Activated CD4-positive, alpha-beta T cell treated with anti-CD3 and anti-CD28 coated beads for 4 hours (primary cell): ENCODE results near the gene SETD6.
"Not testable (repeated sequence)": the region's sequence is repeated elsewhere in the genome, so short reads cannot be mapped to it uniquely, and the experiment has no call there.

Experiments
- DNase-seq, 2 donors: peaks; one replicate each; pipeline ENCODE4 v3.0.0-alpha.2; 2020

SETD6 gene

GRCh38 chr16:58515125-58515870, at the start of gene SETD6:
Gene SETD6, plus strand, starts transcription at chr16:58515517. Its CDS starts 21 bp downstream, at chr16:58515538.
- DNase-seq = peak; percentile 63 to 70

GRCh38 chr16:58465817-58466216, 49.5 kb upstream of the SETD6 start:
- DNase-seq = no peak

- no peak for DNase-seq
Observed at GRCh38 chr16:58466396-58466795, 48.9 kb upstream of the SETD6 start.

GRCh38 chr16:58467905-58468304, 47.4 kb upstream of the SETD6 start:
- no peak for DNase-seq

DNA sequence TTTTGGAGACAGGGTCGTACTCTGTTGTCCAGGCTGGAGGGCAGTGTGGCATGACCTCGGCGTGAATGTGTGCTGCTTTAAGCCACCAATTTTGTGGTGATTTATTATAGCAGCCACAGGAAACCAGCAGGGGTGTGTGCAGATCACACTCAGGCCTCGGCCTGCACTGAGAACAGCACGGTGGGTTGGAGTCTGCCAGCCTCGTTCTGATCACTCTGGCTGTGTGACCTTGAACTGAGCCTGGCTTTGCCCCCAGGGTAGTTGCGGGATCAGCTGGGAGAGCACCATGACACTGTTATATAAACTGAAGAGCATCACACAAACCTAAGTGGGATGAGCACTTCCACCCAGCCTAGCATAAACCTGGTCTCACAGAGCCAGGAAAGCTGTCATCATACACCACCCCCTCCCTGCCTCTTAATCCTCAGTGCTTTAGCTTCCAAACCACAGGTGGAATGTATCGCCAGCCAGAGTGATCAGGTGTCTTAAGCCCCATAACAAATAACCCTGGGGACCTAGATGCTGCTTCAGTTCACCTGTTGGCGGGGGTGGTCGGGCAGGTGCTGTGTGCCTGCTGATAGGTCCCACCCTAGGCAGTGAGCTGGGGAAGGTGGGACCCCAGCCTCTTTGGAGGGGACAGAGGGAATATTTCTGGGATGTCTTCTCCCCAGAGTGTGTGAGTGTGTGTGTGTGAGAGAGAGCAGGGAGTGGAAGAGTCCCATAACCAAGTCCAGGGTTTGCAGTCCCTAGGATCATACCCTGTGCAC, 43.9 kb upstream of the SETD6 start:
- no peak for DNase-seq

- no peak for DNase-seq
Observed at GRCh38 chr16:58472266-58472665, 43.1 kb upstream of the SETD6 start.

GRCh38 chr16:58472827-58473226, 42.5 kb upstream of the SETD6 start:
- no peak for DNase-seq

GRCh38 chr16:58474296-58474695, 41.0 kb upstream of the SETD6 start:
- no peak for DNase-seq

DNA sequence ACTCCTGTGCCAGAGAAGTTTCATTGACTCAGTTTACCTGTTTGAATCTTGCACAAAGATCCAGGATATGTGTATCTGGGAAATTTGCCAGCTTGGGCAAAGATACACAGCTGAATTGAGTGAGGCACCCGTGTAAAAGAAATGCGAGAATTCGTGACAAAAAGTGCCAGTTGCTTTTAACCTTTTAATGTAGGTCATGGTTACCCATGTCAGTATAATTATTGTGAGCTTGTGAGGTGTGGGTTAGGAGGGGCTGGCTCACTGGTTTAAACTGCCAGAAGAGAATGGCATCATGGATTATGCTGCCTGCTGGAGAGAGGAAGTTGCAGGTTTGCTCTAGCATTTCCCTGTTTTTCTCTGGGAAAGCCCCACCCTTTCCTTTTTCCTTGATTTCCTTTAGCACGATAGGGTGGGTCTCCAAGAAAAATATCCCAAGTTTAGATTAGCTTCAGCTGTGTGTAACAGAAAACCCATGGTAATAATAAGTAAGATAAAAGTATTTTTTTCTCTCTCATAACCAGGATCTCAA, 40.2 kb upstream of the SETD6 start:
- DNase-seq = no peak

DNA sequence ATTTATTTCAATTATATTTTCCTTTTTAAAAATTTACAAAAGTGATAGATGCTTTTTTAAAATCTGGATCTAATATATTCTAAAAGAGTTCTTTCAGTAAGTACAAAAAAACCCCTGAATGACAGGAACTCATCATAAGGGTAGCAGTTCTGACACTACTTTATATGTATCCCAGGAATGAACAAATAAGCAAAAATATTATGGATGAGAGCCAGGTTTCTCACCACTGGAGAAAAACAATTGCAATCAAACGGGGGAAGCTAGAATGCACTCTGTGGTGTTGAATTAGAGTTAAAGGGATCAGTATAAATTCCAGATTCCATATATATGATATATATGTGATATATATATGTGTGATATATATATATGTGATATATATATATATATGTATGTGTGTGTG, 38.5 kb upstream of the SETD6 start:
- no peak for DNase-seq

GRCh38 chr16:58478427-58478826, 36.9 kb upstream of the SETD6 start:
- no peak for DNase-seq

GRCh38 chr16:58481226-58481869, 34.0 kb upstream of the SETD6 start:
- DNase-seq = no peak

DNA sequence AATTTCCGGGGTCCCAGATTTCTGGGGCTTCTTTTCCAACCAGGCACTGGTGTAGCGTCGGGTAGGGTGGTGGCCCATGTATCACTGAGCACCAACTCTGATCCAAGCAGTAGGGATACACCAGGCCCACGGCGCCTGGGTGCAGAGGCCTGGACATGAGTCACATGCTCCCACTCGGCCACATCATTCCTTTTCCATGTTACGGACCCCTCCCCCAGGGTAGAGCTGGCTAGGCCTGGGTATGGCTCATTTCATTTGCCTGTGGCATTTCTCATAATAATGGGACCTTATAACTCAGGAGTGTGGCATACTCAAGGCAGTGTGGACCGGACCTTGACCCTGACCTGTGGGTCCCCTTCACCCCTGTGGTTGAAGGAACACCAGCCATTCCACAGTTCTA, 33.4 kb upstream of the SETD6 start:
- DNase-seq = no peak

DNA sequence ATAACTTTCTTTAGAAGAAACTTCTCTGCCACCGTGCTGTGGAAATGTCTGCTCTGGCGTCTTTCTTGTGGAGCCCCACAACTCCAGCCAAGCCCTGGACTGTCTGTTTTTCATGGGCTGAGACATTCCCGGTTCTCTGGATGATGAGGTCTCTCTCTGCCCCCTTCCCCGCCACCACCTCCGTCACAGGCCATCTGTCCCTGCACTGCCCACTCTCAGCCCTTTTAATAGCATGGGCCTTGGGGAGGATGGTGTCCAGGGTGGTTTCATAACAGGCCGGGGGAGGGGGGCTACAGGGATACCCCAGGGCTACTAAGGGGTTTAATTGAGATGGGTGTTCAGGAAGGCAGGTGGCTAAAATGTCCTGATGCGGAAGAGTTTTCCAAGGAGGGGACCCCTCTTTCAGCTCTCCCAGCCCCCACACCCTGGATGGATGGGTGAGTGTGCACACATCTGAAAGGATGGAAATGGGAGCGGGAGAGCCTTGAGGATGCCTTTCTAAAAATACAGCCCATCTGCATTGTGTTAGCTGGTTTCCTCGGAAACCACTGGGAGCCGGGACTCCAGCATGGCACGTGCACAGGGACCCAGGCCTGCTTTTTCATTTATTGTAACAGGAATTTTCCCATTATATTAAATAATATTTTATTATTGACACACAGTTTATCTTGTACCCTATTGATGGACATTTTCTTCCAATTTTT, 30.0 kb upstream of the SETD6 start:
- no peak for DNase-seq

DNA sequence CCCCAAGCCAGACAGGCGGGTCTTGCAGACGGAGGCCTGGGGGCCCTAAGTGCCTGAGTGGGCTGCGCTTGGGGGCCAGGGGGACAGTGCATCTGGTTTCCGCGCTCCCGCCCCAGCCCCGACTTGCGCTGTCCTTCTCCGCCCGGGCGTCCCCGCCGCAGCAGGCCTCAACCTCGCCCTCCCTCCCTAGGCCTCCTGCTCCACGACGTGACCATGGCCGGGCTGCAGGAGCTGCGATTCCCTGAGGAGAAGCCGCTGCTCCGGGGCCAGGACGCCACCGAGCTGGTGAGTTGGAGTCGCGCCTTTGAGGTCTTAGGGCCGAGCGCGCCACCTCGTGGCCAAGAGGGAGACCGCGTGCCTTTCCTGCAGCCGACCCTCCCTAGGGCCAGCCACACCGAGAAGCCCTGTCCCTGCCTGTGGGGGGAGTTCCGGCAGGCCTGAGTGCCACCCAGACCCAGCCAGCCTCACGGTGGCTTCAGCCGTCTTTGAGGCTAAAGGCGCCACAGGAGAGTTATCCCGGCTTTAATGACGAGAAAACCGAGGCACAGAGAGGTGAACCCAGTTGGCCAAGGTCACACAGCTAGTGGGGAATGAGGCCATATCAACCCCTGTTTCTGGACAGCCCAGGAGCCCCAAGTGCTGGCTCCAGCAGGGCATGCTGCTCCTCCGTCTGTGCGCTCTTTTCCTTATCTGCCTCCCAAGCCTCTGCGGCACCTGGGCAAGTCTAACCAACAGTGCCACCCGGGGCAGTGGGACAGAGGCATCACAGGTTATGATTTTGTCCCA, 27.6 kb upstream of the SETD6 start:
- DNase-seq = peak; percentile 56 to 72

DNA sequence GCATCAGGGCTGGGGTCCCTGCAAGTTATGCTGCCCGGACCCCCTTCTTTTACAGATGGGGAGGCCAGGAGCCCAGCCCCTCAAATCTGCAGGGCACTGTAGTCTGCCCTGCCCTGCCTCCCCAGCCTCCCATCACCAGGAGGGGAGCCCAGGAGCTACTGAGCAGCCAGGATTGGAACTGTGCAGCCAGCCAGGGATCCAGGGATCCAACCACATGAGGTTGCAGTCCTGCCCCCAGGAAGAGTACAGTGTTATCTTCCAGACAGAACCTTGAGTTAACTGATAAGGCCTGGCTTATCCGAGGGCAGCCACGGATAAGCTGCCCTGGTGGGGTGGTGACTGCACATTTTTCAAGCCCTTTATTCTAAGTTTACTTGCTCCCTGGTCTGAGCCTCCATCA, 26.8 kb upstream of the SETD6 start:
- no peak for DNase-seq

GRCh38 chr16:58490065-58490464, 25.3 kb upstream of the SETD6 start:
- no peak for DNase-seq

GRCh38 chr16:58490539-58490938, 24.8 kb upstream of the SETD6 start:
- DNase-seq = not testable (repeated sequence)

GRCh38 chr16:58492066-58492465, 23.3 kb upstream of the SETD6 start:
- no peak for DNase-seq

DNA sequence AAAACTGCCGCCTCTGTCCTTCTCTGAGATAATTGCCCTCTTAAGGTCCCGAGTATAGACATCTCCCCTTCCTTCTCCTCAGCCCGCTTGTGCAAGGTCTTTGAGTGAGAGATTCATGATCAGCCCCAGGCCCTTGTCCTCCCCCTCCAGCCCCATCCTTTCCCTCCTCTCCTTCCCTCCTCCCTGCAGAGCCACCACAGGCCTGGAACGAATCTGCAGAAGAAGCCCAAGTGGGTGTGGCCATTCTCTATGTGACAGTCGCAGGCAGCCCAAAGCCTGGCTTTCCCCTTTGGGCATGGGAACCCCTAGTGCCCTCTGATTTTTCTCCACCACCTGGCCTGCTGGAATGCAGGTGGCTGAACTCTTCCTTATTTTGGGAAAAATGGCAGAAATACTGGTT, 22.6 kb upstream of the SETD6 start:
- DNase-seq = no peak

DNA sequence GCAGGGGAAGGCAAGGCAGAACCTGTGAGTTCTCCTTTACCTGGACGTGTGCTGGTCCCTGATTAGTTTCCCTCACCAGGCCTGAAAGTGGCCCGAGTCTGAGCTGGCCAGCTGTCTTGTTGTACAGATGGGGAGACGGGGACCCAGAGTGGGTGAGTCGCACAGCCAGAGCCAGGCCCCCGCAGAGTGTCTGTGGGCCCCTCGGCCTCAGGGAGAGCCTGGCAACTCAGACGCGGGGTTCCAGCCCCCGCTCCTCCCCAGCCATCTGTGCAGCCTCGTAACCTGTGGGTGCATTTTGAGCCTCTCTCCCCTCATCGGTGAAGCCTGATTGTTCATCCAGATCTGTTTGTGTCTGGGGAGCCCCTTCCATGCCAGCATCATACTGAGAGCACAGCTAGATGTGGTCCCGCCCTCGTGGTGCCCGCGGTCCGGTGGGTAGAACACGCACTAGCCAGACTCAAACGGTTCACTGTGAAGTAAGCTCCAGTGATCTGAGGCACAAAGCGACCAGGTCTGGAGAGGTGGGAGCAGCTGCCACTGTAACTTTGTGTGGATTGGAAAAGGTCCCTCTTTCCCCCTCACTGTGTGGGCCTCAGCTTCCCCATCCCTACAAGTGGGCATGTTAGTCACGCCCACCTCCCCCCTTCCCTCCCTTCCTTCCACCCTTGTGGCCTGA, 21.4 kb upstream of the SETD6 start:
- DNase-seq = no peak
